ENCODE measurements around the gene CPSF7.

DNA sequence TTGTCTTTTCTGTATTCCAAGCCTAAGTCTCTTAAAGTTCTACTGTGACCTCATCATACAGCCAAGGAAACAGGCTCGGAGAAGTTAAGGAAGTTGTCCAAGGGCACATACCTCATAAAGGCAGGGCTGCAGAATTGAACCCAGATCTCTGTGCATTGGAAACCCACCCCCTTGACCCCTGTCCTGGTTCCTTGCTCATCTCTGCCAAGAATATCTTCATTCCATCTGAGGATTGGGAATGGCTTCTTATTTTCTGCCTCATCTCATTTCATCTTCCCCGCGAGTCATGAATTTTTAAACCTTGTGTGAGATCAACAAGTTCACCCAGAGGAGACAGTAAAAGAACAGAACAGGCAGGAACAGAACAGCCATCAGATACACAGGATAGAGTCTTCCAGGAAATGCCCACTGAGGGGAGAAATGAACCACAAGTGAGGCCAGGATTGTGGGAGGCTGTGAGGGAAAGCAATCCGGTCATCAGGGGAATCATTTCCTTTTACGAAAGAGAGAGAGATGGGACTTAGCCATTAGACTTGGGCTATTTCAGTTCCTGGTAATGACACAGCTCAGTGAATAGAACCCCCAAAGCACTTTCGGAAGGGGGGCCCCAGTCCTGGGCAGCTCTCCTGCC, 44.4 kb upstream of the CPSF7 start:
- no peak for TF ChIP-seq GATA2 (IDR thresholded peaks at IDR 0.05; ENCODE audit: low read depth, low read length)
- no peak for TF ChIP-seq GATA3 (IDR thresholded peaks at IDR 0.05; ENCODE audit: low read depth, low read length)

Data from SH-SY5Y (cell line).